GM23338 (cell line): ENCODE data around the gene EDNRB.

Experiments
- CTCF ChIP-seq, 2 experiments: fragments of 200-600 bp in 1 of 2; sonication (generic) in 1 of 2; conservative IDR thresholded peaks; 2 replicates each; pipeline versions ENCODE4 v1.5.1 to v1.6.1; 2016 to 2017; ENCODE audit warnings: antibody characterized with exemption in 2 of 2, low read depth in 2 of 2, mild to moderate bottlenecking in 2 of 2, moderate library complexity in 1 of 2
- EZH2 ChIP-seq: fragments of 200-600 bp; sonication (generic); IDR thresholded peaks from one replicate; pipeline ENCODE4 v1.8.0; 2017; ENCODE audit warnings: antibody characterized with exemption, mild to moderate bottlenecking, low read depth; ENCODE audit not compliant: unreplicated experiment
- EZH2phosphoT487 ChIP-seq: fragments of 200-600 bp; sonication (generic); IDR thresholded peaks from one replicate; pipeline ENCODE4 v1.8.1; 2018; ENCODE audit warnings: antibody characterized with exemption; ENCODE audit not compliant: unreplicated experiment
- POLR2AphosphoS5 ChIP-seq: IDR thresholded peaks from 2 replicates; pipeline ENCODE4 v1.6.1; 2016; ENCODE audit warnings: antibody characterized with exemption, low read depth
- ZNF114 ChIP-seq: fragments of 250-450 bp; sonication (Bioruptor Pico); IDR thresholded peaks from 2 replicates; pipeline ENCODE4 v1.5.0; 2020; ENCODE audit warnings: mild to moderate bottlenecking, moderate library complexity
- ZNF462 ChIP-seq: fragments of 250-450 bp; sonication (Bioruptor Pico); IDR thresholded peaks from 2 replicates; pipeline ENCODE4 v1.5.0; 2020; ENCODE audit warnings: mild to moderate bottlenecking, moderate library complexity
- TF ChIP-seq, protein P1 (sequence below): IDR thresholded peaks from one replicate; pipeline ENCODE4 v1.6.1; 2018; ENCODE audit warnings: antibody characterized with exemption; ENCODE audit not compliant: unreplicated experiment

DNA sequence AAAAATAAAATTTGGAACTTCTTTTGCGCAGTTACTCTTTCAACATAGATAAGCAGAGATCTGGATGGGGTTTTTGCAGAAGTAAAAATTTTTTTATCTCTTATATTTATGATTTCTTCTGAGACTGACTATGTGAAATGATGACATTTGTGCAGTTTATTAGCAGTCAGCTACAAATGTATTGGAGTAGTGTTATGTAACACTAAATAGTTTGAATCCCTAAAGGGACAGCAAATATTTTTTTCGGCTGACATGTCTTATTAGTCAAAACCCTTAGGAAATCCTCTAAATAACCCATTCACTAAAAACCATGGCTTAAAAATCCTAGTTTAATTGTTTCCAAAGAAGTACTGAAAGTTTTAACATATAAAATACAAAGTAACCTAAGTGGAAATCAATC is 48.0 kb upstream of the EDNRB start:
- no peak for TF ChIP-seq CTCF (conservative IDR thresholded peaks at IDR 0.05; ENCODE audit: low read depth in 2 of 2)
- TF ChIP-seq POLR2AphosphoS5: no peak
- TF ChIP-seq EZH2phosphoT487: no peak
- no peak for TF ChIP-seq EZH2
- TF ChIP-seq, protein P1, sequence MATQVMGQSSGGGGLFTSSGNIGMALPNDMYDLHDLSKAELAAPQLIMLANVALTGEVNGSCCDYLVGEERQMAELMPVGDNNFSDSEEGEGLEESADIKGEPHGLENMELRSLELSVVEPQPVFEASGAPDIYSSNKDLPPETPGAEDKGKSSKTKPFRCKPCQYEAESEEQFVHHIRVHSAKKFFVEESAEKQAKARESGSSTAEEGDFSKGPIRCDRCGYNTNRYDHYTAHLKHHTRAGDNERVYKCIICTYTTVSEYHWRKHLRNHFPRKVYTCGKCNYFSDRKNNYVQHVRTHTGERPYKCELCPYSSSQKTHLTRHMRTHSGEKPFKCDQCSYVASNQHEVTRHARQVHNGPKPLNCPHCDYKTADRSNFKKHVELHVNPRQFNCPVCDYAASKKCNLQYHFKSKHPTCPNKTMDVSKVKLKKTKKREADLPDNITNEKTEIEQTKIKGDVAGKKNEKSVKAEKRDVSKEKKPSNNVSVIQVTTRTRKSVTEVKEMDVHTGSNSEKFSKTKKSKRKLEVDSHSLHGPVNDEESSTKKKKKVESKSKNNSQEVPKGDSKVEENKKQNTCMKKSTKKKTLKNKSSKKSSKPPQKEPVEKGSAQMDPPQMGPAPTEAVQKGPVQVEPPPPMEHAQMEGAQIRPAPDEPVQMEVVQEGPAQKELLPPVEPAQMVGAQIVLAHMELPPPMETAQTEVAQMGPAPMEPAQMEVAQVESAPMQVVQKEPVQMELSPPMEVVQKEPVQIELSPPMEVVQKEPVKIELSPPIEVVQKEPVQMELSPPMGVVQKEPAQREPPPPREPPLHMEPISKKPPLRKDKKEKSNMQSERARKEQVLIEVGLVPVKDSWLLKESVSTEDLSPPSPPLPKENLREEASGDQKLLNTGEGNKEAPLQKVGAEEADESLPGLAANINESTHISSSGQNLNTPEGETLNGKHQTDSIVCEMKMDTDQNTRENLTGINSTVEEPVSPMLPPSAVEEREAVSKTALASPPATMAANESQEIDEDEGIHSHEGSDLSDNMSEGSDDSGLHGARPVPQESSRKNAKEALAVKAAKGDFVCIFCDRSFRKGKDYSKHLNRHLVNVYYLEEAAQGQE: no peak
- TF ChIP-seq ZNF462 (CRISPR knock-in tag): no peak
- no peak for TF ChIP-seq ZNF114 (CRISPR knock-in tag)
